BLaER1 treated with 17β-estradiol and CSF1 and Interleukin-3, amounts not matched to agents 10 nM and 100 nM (cell line): ENCODE results near the gene SHLD2.
"Not testable (repeated sequence)": the region's sequence is repeated elsewhere in the genome, so short reads cannot be mapped to it uniquely, and the experiment has no call there.

Experiments used
- H3K27ac ChIP-seq, 11 experiments: shearing (Covaris generic); formaldehyde crosslinking; 2 replicates each; pipeline ENCODE4 v1.8.1; 2022
- H3K27me3 ChIP-seq, 11 experiments: shearing (Covaris generic); formaldehyde crosslinking; 2 replicates each; pipeline ENCODE4 v1.8.1; 2022
- H3K36me3 ChIP-seq, 11 experiments: shearing (Covaris generic); formaldehyde crosslinking; 2 replicates each; pipeline ENCODE4 v1.8.1; 2022
- H3K4me1 ChIP-seq, 10 experiments: shearing (Covaris generic); formaldehyde crosslinking; 2 replicates each; pipeline ENCODE4 v1.8.1; 2022
- H3K4me2 ChIP-seq, 11 experiments: shearing (Covaris generic); formaldehyde crosslinking; 2 replicates each; pipeline ENCODE4 v1.8.1; 2022
- H3K4me3 ChIP-seq, 10 experiments: shearing (Covaris generic); formaldehyde crosslinking; 2 replicates each; pipeline ENCODE4 v1.8.1; 2022
- H3K9ac ChIP-seq, 11 experiments: shearing (Covaris generic); formaldehyde crosslinking; 2 replicates each; pipeline ENCODE4 v1.8.1; 2022
- H3K9me3 ChIP-seq, 11 experiments: shearing (Covaris generic); formaldehyde crosslinking; replicated peaks in 1 of 11; 2 replicates each; pipeline ENCODE4 v1.8.1; 2022
- H4K20me1 ChIP-seq, 11 experiments: shearing (Covaris generic); formaldehyde crosslinking; 2 replicates each; pipeline ENCODE4 v1.8.1; 2022
- Cebpa-rat ChIP-seq, 11 experiments: shearing (Covaris generic); IDR thresholded peaks; 2 replicates each; pipeline ENCODE4 v1.8.1; 2022

Gene SHLD2

DNA sequence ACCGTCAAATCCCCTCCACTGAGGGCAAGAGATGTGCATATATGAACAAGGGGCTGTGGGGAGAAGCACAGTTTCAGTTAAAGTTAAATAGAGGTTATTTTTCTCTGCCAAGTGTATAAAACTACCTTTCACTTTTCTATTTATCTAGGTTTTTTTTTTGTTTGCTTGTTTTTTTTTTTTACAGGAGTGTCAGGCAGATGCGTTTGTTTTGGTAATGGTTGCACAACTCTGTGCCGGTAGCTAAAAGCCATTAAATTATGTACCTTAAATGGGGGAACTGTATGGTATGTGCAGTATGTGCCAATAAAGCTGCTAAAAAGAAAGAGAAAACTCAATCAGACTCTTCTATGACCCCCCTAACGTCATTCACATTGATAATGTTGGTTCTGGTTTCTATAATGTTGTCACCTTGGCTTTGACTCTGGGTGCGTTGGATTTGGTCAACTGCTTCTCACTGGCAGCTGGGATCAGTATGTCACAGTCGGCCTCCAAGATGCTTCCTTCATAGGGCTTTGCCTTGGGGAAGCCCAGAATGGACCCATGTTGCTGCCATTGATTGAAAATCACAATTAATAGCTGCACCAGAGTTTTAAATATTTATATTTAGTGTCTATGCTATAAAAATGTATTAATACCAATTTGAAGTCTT is 34.6 kb upstream of the SHLD2 start:
- Histone ChIP-seq H3K36me3 (peaks cover 90 to 100% (median 98%) of the 10 kb centered on the region in 11 experiments), H3K4me1 (peaks cover 0 to 18% (median 3%) of the 10 kb centered on the region in 10 experiments; a peak in 12 of 20 replicates), H3K27me3 (no peaks in the 10 kb centered on the region), H3K9me3 (no peaks in the 10 kb centered on the region), H3K27ac (no peak overlapping the region), H3K4me2 (no peak overlapping the region), H4K20me1 (peaks cover 0 to 8% (median under 1%) of the 10 kb centered on the region in 11 experiments; a peak in 6 of 22 replicates), H3K4me3 (no peak overlapping the region), H3K9ac (no peak overlapping the region)
- no peak for TF ChIP-seq Cebpa-rat (IDR thresholded peaks at IDR 0.05)

- H3K9ac ChIP-seq = no peak overlapping the region
- H3K36me3 ChIP-seq = peaks cover 98 to 100% (median 100%) of the 10 kb centered on the region in 11 experiments
- no peak overlapping the region for H3K4me2 ChIP-seq
- peaks cover 0 to 31% (median 7%) of the 10 kb centered on the region in 11 experiments; a peak in 10 of 22 replicates for H4K20me1 ChIP-seq
- no peak overlapping the region for H3K4me3 ChIP-seq
- no peaks in the 10 kb centered on the region for H3K4me1 ChIP-seq
- no peaks in the 10 kb centered on the region for H3K9me3 ChIP-seq
- no peak overlapping the region for H3K27ac ChIP-seq
- no peaks in the 10 kb centered on the region for H3K27me3 ChIP-seq
- TF ChIP-seq Cebpa-rat (IDR thresholded peaks at IDR 0.05) = no peak
Observed at GRCh38 chr10:87064651-87065050, 30.4 kb upstream of the SHLD2 start.

DNA sequence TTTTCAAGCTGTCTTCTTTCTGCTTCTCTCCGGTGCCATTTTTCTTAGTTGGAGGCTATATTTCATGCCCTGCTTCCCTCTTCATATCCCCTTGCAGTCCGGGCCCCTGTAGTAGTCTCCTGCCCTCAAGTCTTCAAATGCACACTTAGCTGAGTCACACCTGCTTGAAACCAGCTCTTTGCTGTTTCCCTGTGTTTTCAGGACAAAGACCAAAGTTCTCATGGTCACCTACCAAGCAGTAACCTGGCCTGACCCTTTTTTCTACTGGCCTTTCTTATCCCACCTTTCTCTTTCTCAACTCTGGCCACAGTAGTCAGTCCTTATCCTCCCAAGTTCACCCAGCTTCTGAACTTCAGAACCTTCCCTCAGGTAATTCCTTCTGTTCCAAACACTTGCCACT is 28.8 kb upstream of the SHLD2 start:
- H3K27ac ChIP-seq = no peak overlapping the region
- H3K36me3 ChIP-seq = peaks cover 95 to 100% (median 99%) of the 10 kb centered on the region in 11 experiments

GRCh38 chr10:87066865-87067264 is 28.1 kb upstream of the SHLD2 start:
- Histone ChIP-seq H3K27me3 (no peaks in the 10 kb centered on the region), H4K20me1 (peaks cover 0 to 40% (median 7%) of the 10 kb centered on the region in 11 experiments; a peak in 12 of 22 replicates), H3K4me1 (no peaks in the 10 kb centered on the region), H3K9me3 (no peaks in the 10 kb centered on the region), H3K4me3 (no peak overlapping the region), H3K27ac (no peak overlapping the region), H3K4me2 (no peak overlapping the region), H3K9ac (no peak overlapping the region), H3K36me3 (peaks cover 95 to 100% (median 99%) of the 10 kb centered on the region in 11 experiments)
- TF ChIP-seq Cebpa-rat (IDR thresholded peaks at IDR 0.05) = no peak

More for the DNA sequence above, 28.8 kb upstream of the SHLD2 start:
- no peak overlapping the region for H3K4me2 ChIP-seq
- no peaks in the 10 kb centered on the region for H3K27me3 ChIP-seq
- H4K20me1 ChIP-seq = peaks cover 0 to 38% (median 7%) of the 10 kb centered on the region in 11 experiments; a peak in 10 of 22 replicates
- no peaks in the 10 kb centered on the region for H3K4me1 ChIP-seq
- H3K9ac ChIP-seq = no peak overlapping the region
- TF ChIP-seq Cebpa-rat (IDR thresholded peaks at IDR 0.05) = no peak
- H3K9me3 ChIP-seq = no peaks in the 10 kb centered on the region
- H3K4me3 ChIP-seq = no peak overlapping the region

DNA sequence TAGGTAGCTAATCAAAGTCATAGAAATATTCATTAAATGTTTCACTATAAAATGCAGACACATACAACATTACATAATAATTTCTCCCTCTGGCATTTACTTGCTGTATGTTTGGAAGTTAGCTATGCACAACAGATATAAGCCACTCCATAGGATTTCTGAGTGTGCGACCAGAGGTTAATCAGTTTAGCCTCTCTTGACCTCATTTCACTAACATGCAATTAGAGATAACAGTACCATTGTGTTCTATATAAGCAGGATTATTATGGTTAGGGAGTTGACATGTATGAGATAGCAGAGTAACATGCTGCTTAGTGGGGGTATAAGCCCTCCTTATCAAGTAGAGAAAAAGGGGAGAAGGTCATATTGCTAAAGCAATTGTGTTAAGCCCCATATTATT is 26.7 kb upstream of the SHLD2 start:
- H3K9me3 ChIP-seq = no peaks in the 10 kb centered on the region
- TF ChIP-seq Cebpa-rat (IDR thresholded peaks at IDR 0.05) = no peak
- H3K36me3 ChIP-seq = peaks cover 95 to 100% (median 99%) of the 10 kb centered on the region in 11 experiments

GRCh38 chr10:87072449-87072848 is 22.6 kb upstream of the SHLD2 start:
- no peaks in the 10 kb centered on the region for H3K4me1 ChIP-seq
- H3K27me3 ChIP-seq = no peaks in the 10 kb centered on the region
- H3K4me2 ChIP-seq = no peak overlapping the region
- no peak overlapping the region for H3K4me3 ChIP-seq
- H3K36me3 ChIP-seq = peaks cover 82 to 99% (median 94%) of the 10 kb centered on the region in 11 experiments
- H3K9me3 ChIP-seq = no peaks in the 10 kb centered on the region
- no peak overlapping the region for H3K9ac ChIP-seq
- peaks cover 7 to 48% (median 29%) of the 10 kb centered on the region in 11 experiments; a peak in 18 of 22 replicates for H4K20me1 ChIP-seq
- no peak overlapping the region for H3K27ac ChIP-seq
- no peak for TF ChIP-seq Cebpa-rat (IDR thresholded peaks at IDR 0.05)

More for the DNA sequence above, 26.7 kb upstream of the SHLD2 start:
- Histone ChIP-seq H3K4me3 (no peak overlapping the region), H3K27me3 (no peaks in the 10 kb centered on the region), H3K9ac (no peak overlapping the region), H3K27ac (no peak overlapping the region), H3K4me1 (no peaks in the 10 kb centered on the region), H4K20me1 (peaks cover 0 to 45% (median 10%) of the 10 kb centered on the region in 11 experiments; a peak in 14 of 22 replicates), H3K4me2 (no peak overlapping the region)

- Histone ChIP-seq H3K36me3 (peaks cover 51 to 80% (median 70%) of the 10 kb centered on the region in 11 experiments), H4K20me1 (peaks cover 7 to 57% (median 41%) of the 10 kb centered on the region in 11 experiments; a peak in 18 of 22 replicates), H3K9me3 (peaks cover 0 to 22% (median 16%) of the 10 kb centered on the region in 11 experiments; a peak in 17 of 22 replicates)
- not testable (repeated sequence) for H3K4me1 ChIP-seq, H3K27me3 ChIP-seq, H3K4me3 ChIP-seq, H3K9ac ChIP-seq, H3K27ac ChIP-seq, H3K4me2 ChIP-seq
Observed at GRCh38 chr10:87076421-87076820, 18.6 kb upstream of the SHLD2 start.

GRCh38 chr10:87079106-87079836 is 15.7 kb upstream of the SHLD2 start:
- Histone ChIP-seq H4K20me1 (peaks cover 19 to 64% (median 53%) of the 10 kb centered on the region in 11 experiments; a peak in 19 of 22 replicates), H3K4me1 (peaks cover 0 to 15% (median 3%) of the 10 kb centered on the region in 10 experiments; a peak in 9 of 20 replicates), H3K27me3 (no peaks in the 10 kb centered on the region), H3K27ac (no peak overlapping the region), H3K36me3 (peaks cover 23 to 77% (median 55%) of the 10 kb centered on the region in 11 experiments), H3K4me2 (no peak overlapping the region), H3K4me3 (no peak overlapping the region), H3K9ac (no peak overlapping the region), H3K9me3 (peaks cover 0 to 37% (median 33%) of the 10 kb centered on the region in 11 experiments; a peak in 17 of 22 replicates)
- no peak for TF ChIP-seq Cebpa-rat (IDR thresholded peaks at IDR 0.05)

- not testable (repeated sequence) for H3K9ac ChIP-seq, H3K27me3 ChIP-seq, H3K27ac ChIP-seq, H3K4me3 ChIP-seq, H3K4me2 ChIP-seq
- peaks cover 0 to 37% (median 33%) of the 10 kb centered on the region in 11 experiments; a peak in 17 of 22 replicates for H3K9me3 ChIP-seq
- peaks cover 12 to 74% (median 46%) of the 10 kb centered on the region in 11 experiments for H3K36me3 ChIP-seq
- H4K20me1 ChIP-seq = peaks cover 29 to 74% (median 61%) of the 10 kb centered on the region in 11 experiments; a peak in 20 of 22 replicates
- H3K4me1 ChIP-seq = peaks cover 0 to 28% (median 11%) of the 10 kb centered on the region in 10 experiments; a peak in 13 of 20 replicates
Observed at GRCh38 chr10:87080621-87081020, 14.4 kb upstream of the SHLD2 start.

GRCh38 chr10:87081574-87081973 is 13.4 kb upstream of the SHLD2 start:
- Histone ChIP-seq H3K36me3 (peaks cover 8 to 72% (median 44%) of the 10 kb centered on the region in 11 experiments), H3K4me1 (peaks cover 0 to 35% (median 11%) of the 10 kb centered on the region in 10 experiments; a peak in 13 of 20 replicates), H4K20me1 (peaks cover 24 to 72% (median 61%) of the 10 kb centered on the region in 11 experiments; a peak in 20 of 22 replicates), H3K9me3 (peaks cover 0 to 37% (median 33%) of the 10 kb centered on the region in 11 experiments; a peak in 17 of 22 replicates)
- H3K4me3 ChIP-seq, H3K27me3 ChIP-seq, H3K9ac ChIP-seq, H3K4me2 ChIP-seq, H3K27ac ChIP-seq: not testable (repeated sequence)

- H3K36me3 ChIP-seq = peaks cover 10 to 74% (median 44%) of the 10 kb centered on the region in 11 experiments
- H3K9ac ChIP-seq, H3K4me3 ChIP-seq, H3K27me3 ChIP-seq, H3K4me2 ChIP-seq: not testable (repeated sequence)
- H4K20me1 ChIP-seq = peaks cover 23 to 73% (median 62%) of the 10 kb centered on the region in 11 experiments; a peak in 20 of 22 replicates
- H3K27ac ChIP-seq = peak overlapping the region in 1 of 11 experiments; percentile 77; a peak in 1 of 22 replicates
- H3K9me3 ChIP-seq = peaks cover 0 to 37% (median 33%) of the 10 kb centered on the region in 11 experiments; a peak in 17 of 22 replicates
- H3K4me1 ChIP-seq = peaks cover 0 to 41% (median 11%) of the 10 kb centered on the region in 10 experiments; a peak in 13 of 20 replicates
Observed at GRCh38 chr10:87082219-87082618, 12.8 kb upstream of the SHLD2 start.
